ENCODE measurements around the gene METTL23.
A peak's percentile ranks its signal among the peaks of the same experiment; 100 is the strongest.
"Not testable (repeated sequence)": the region's sequence is repeated elsewhere in the genome, so short reads cannot be mapped to it uniquely, and the experiment has no call there.

The METTL23 gene

DNA sequence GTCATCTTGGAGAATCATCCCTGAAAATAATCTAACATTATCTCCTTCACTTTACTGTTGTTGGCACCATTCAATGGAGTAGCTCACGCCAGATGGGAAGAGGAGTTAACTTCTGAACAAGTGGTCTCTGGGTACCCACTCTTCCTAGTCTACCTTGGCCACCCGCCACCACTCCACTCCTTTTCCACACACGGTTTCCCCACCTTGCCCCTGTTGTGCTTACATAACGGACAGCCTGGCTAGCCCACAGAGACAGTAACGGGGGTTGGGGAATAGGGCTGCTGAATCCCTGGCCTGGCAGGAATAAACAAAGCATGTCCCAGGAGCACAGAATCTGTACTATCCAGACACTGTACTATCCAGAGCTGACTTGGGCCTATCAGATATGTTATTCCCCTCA, 12.3 kb upstream of the METTL23 start:
- no peak for DNase-seq

GRCh38 chr17:76714822-76715495, 11.7 kb upstream of the METTL23 start:
- peak; percentile 76 for DNase-seq

DNA sequence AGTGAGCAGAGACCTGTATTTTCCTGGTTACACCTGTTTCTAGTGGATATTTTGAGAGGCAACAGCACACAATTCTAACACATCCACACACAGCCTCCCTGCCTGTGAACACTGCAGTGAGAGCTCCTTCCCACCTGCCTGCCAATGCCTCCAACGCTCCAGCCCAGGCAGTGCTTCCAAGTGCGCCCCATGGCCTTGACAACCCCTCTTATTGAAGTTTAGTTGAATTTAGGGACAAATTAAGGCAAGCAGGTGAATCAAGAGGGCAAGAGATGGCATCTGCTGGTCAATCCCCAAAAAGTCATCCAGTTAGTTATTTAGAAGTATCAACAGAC, 11.2 kb upstream of the METTL23 start:
- no peak for DNase-seq

- peak; percentile 95 for DNase-seq
Observed at GRCh38 chr17:76716146-76716838, 10.3 kb upstream of the METTL23 start.

DNA sequence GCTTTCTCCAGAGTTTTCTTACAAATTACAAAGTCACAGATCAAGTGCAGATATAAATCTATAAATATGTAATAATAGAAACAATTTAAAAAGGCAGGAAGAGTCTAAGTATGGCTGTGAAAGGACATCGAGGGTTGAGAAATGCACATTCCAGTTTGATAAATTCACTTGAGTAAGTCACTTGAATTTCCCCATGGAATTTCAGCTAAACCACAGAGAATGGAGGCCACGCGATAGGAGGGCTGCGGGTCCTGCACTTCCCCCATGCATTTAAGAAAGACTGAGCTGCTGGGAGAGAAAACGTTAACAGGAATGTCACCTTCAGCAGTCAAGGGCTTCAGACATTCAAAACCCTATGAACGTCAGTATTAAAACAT, 9.8 kb upstream of the METTL23 start:
- DNase-seq = no peak

DNA sequence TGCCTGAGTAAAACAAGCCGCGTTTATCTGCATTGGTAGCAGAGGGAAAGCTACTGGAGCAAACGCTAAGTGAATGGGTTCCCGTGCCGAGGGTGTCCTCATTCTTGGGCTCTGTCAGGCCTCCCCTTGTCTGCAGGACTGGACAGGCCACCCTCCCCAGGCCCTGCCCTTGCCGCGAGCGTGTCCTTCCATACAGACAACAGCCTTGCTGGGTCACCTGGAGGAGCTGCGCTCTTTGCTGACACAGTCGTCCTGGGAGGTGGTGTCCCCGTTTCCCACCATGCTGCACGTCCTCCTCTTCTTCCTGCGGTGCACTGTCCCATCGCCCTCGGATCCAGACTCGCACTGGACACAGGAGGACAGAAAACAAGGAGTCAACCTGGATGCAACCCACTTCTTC, 8.1 kb upstream of the METTL23 start:
- DNase-seq = no peak

DNA sequence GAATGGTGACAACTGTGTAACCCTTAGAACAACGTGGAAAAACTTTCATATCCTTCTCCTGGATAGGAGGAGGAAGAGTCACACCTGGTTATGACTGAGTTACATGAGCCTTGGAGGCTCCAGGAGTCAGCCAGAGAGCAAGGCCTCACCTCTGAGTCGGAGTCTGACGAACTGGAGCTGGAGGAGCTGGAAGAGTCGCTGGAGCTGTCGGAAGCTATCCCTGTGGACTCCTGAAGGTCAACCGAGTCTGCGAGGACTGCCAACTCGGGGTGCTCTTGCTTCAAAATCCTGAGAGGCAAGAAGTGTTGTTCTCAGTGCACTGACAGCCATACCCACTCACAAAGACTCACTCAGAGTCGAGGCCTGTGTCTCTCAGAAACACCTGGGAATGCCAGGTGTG, 6.4 kb upstream of the METTL23 start:
- DNase-seq = no peak

GRCh38 chr17:76720941-76721340, 5.7 kb upstream of the METTL23 start:
- no peak for DNase-seq

DNA sequence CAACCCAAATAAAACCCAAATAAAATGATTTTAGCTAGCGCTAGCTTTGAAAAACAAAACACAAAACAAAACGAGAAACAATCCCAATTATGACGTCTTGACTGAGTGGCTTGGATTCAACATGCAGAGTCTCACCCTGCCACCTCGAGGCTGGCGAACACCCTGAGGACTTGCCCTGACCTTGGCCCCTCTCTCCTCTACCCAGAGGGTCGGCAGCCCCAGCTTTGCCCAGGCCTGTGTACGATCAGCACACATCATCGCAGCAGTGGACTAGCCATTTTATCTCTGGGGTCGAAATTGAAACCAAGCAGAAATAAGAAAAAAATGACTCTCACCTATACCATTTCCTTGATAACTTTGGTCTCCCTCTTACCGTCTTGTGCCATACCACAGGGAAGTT, 5.2 kb upstream of the METTL23 start:
- DNase-seq = no peak

DNA sequence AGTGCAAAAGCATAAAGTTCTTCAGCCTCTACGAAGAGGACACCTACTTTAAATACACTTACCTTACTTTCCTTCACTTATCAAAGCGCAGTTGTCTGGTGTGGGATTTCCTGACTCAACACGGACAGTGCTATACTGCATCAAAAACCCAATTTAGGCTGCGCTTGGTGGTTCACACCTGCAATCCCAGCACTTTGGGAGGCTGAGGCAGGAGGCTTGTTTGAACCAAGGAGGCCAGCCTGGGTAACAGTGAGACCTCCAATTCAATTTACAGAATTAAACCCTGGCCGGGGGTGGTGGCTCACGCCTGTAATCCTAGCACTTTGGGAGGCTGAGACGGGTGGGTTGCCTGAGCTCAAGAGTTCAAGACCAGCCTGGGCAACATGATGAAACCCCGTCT, 4.4 kb upstream of the METTL23 start:
- no peak for DNase-seq

DNA sequence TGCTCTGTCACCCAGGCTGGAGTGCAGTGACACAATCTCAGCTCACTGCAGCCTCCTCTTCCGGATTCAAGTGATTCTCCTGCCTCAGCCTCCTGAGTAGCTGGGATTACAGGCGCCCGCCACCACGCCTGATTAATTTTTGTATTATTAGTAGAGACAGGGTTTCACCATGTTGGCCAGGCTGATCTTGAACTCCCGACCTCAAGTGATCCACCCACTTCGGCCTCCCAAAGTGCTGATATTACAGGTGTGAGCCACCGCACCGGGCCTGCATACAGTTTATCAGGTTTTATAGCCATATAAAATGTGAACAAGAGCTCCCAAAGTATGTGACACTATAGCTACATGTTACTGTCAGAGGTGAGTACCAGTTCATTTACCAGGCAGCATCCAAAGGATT, 3.7 kb upstream of the METTL23 start:
- not testable (repeated sequence) for DNase-seq

DNA sequence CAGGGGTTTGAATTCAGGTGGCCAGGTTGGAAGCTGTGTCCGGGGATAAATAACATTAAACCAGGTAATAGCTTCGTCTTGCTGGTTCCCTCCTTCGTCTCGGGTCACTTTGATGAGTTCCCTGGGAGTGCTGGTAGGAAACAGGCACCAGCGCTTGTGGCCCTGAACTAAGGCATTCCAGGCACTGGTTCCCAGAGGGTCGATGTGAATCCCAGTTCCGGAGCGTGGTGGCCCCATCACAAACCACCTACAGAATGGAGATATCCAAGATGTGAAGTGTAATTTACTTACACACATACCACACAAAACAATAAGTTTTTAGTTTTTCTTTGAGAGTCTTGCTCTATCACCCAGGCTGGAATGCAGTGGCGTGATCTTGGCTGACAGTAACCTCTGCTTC, 2.8 kb upstream of the METTL23 start:
- DNase-seq = no peak

- peak; percentile 85 for DNase-seq
Observed at GRCh38 chr17:76725580-76726230, 934 bp upstream of the METTL23 start.

GRCh38 chr17:76726231-76726775, 336 bp upstream of the METTL23 start, which contains the start of gene JMJD6:
Gene JMJD6, minus strand, starts transcription at chr17:76726606. Its CDS starts 131 bp downstream, at chr17:76726475.
- peak; percentile 98 for DNase-seq

- DNase-seq = peak; percentile 63
Observed at GRCh38 chr17:76727745-76728456, 1.3 kb downstream of the METTL23 start.

DNA sequence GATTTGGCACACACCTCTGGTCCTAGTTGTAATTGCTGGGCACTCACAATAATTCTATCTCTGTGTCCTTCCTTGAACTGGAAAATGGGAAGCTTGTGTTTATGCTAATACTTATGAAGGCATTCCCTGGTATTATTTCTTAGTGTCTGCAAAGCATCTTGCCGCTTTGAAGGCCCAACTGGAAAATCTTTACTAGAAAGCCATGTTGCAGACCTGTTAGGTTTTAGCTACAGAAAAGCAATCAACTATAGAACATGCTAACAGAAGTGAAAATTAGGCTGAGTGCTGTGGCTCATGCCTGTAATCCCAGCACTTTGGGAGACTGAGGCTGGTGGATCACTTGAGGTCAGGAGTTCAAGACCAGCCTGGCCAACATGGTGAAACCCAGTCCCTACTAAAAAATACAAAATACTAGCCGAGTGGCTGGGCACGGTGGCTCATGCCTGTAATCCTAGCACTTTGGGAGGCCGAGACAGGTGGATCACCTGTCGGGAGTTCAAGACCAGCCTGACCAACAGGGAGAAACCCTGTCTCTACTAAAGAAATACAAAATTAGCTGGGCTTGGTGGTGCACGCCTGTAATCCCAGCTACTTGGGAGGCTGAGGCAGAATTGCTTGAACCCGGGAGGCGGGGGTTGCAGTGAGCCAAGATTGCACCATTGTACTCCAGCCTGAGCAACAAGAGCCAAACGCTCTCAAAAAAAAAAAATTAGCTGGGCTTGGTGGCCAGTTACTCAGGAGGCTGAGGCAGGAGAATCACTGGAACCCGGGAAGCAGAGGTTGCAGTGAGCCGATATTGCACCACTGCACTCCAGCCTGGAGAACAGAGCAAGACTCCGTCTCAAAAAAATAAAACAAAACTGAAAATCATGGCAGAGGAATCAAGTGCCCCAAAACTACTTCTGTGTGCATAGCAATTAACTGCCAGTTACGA, 5.4 kb downstream of the METTL23 start:
- DNase-seq = not testable (repeated sequence)

- DNase-seq = no peak
Observed at GRCh38 chr17:76732734-76733617, 6.3 kb downstream of the METTL23 start.

DNA sequence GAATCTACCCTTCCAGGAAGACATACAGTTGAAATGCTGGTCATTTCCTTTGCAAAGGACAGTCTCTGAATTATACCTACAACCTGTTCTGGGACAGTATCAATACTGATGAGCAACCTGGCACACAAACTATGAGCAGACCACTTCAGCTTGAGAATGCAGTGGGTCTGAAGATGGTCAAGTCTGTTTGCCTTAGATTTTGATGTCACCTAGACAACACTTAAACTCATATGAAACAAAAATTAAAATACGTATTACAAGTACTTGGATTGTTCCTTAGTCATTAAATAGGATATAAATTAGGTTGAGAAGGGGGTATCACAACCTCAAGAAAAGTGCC, 6.9 kb downstream of the METTL23 start:
- no peak for DNase-seq

GRCh38 chr17:76734080-76734840, 7.6 kb downstream of the METTL23 start:
- peak; percentile 40 for DNase-seq

- peak; percentile 68 for DNase-seq
Observed at GRCh38 chr17:76735006-76735405, 8.4 kb downstream of the METTL23 start.
